Measurements from ENCODE around the gene SPATA31C1.

- TF ChIP-seq POLR2A (IDR thresholded peaks at IDR 0.05) = no peak
- TF ChIP-seq, protein P1, sequence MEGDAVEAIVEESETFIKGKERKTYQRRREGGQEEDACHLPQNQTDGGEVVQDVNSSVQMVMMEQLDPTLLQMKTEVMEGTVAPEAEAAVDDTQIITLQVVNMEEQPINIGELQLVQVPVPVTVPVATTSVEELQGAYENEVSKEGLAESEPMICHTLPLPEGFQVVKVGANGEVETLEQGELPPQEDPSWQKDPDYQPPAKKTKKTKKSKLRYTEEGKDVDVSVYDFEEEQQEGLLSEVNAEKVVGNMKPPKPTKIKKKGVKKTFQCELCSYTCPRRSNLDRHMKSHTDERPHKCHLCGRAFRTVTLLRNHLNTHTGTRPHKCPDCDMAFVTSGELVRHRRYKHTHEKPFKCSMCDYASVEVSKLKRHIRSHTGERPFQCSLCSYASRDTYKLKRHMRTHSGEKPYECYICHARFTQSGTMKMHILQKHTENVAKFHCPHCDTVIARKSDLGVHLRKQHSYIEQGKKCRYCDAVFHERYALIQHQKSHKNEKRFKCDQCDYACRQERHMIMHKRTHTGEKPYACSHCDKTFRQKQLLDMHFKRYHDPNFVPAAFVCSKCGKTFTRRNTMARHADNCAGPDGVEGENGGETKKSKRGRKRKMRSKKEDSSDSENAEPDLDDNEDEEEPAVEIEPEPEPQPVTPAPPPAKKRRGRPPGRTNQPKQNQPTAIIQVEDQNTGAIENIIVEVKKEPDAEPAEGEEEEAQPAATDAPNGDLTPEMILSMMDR (IDR thresholded peaks at IDR 0.05) = no peak
These were observed 34.5 kb upstream of the SPATA31C1 start for GRCh38 chr9:87883274-87883673.
